ENCODE data around the gene DGCR2.

GRCh38 chr22:19117111-19117512 lies 5.1 kb downstream of the DGCR2 start:
- no peak for TF ChIP-seq JUND (IDR thresholded peaks at IDR 0.05; ENCODE audit: low read length)
- TF ChIP-seq EZH2 (IDR thresholded peaks at IDR 0.05; ENCODE audit: low read depth, low read length, severe bottlenecking): no peak
- no peak for TF ChIP-seq POLR2A (IDR thresholded peaks at IDR 0.05; ENCODE audit: control extremely low read depth in 1 of 2, low read depth in 2 of 2, low read length in 2 of 2)
- TF ChIP-seq EP300 (IDR thresholded peaks at IDR 0.05; ENCODE audit: borderline replicate concordance in 1 of 2, low read depth in 2 of 2, low read length in 2 of 2): no peak
- no peak for TF ChIP-seq POLR2AphosphoS5 (IDR thresholded peaks at IDR 0.05; ENCODE audit: low read depth, low read length)
- TF ChIP-seq, protein P1, sequence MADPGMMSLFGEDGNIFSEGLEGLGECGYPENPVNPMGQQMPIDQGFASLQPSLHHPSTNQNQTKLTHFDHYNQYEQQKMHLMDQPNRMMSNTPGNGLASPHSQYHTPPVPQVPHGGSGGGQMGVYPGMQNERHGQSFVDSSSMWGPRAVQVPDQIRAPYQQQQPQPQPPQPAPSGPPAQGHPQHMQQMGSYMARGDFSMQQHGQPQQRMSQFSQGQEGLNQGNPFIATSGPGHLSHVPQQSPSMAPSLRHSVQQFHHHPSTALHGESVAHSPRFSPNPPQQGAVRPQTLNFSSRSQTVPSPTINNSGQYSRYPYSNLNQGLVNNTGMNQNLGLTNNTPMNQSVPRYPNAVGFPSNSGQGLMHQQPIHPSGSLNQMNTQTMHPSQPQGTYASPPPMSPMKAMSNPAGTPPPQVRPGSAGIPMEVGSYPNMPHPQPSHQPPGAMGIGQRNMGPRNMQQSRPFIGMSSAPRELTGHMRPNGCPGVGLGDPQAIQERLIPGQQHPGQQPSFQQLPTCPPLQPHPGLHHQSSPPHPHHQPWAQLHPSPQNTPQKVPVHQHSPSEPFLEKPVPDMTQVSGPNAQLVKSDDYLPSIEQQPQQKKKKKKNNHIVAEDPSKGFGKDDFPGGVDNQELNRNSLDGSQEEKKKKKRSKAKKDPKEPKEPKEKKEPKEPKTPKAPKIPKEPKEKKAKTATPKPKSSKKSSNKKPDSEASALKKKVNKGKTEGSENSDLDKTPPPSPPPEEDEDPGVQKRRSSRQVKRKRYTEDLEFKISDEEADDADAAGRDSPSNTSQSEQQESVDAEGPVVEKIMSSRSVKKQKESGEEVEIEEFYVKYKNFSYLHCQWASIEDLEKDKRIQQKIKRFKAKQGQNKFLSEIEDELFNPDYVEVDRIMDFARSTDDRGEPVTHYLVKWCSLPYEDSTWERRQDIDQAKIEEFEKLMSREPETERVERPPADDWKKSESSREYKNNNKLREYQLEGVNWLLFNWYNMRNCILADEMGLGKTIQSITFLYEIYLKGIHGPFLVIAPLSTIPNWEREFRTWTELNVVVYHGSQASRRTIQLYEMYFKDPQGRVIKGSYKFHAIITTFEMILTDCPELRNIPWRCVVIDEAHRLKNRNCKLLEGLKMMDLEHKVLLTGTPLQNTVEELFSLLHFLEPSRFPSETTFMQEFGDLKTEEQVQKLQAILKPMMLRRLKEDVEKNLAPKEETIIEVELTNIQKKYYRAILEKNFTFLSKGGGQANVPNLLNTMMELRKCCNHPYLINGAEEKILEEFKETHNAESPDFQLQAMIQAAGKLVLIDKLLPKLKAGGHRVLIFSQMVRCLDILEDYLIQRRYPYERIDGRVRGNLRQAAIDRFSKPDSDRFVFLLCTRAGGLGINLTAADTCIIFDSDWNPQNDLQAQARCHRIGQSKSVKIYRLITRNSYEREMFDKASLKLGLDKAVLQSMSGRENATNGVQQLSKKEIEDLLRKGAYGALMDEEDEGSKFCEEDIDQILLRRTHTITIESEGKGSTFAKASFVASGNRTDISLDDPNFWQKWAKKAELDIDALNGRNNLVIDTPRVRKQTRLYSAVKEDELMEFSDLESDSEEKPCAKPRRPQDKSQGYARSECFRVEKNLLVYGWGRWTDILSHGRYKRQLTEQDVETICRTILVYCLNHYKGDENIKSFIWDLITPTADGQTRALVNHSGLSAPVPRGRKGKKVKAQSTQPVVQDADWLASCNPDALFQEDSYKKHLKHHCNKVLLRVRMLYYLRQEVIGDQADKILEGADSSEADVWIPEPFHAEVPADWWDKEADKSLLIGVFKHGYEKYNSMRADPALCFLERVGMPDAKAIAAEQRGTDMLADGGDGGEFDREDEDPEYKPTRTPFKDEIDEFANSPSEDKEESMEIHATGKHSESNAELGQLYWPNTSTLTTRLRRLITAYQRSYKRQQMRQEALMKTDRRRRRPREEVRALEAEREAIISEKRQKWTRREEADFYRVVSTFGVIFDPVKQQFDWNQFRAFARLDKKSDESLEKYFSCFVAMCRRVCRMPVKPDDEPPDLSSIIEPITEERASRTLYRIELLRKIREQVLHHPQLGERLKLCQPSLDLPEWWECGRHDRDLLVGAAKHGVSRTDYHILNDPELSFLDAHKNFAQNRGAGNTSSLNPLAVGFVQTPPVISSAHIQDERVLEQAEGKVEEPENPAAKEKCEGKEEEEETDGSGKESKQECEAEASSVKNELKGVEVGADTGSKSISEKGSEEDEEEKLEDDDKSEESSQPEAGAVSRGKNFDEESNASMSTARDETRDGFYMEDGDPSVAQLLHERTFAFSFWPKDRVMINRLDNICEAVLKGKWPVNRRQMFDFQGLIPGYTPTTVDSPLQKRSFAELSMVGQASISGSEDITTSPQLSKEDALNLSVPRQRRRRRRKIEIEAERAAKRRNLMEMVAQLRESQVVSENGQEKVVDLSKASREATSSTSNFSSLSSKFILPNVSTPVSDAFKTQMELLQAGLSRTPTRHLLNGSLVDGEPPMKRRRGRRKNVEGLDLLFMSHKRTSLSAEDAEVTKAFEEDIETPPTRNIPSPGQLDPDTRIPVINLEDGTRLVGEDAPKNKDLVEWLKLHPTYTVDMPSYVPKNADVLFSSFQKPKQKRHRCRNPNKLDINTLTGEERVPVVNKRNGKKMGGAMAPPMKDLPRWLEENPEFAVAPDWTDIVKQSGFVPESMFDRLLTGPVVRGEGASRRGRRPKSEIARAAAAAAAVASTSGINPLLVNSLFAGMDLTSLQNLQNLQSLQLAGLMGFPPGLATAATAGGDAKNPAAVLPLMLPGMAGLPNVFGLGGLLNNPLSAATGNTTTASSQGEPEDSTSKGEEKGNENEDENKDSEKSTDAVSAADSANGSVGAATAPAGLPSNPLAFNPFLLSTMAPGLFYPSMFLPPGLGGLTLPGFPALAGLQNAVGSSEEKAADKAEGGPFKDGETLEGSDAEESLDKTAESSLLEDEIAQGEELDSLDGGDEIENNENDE (IDR thresholded peaks at IDR 0.05; ENCODE audit: insufficient replicate concordance, low read length): no peak
- TF ChIP-seq CHD1 (IDR thresholded peaks at IDR 0.05; ENCODE audit: low read depth, low read length): no peak
- TF ChIP-seq CHD2 (IDR thresholded peaks at IDR 0.05; ENCODE audit: low read length): no peak
- TF ChIP-seq CTCF (IDR thresholded peaks at IDR 0.05; ENCODE audit: control extremely low read depth in 1 of 3, insufficient read depth in 1 of 3, low read depth in 1 of 3, low read length in 3 of 3): no peak

All from H1 (cell line).